Esophagus muscularis mucosa (tissue), 4 donors: ENCODE data around the gene PAIP1. TPM values are rescaled to one million over a fixed set of nuclear protein-coding genes. Genes with fewer than 3 reads are reported as not detected.

Experiments
- DNase-seq: peaks from one replicate; pipeline ENCODE4 v3.0.0-alpha.2; 2017; ENCODE audit errors: extremely low spot score
- H3K27ac ChIP-seq, 4 donors: fragments of 200-600 bp; sonication (generic); replicated peaks in 1 of 4; 1 replicate in 3 of 4; 2 replicates in 1 of 4; pipeline ENCODE4 v1.5.1; 2016 to 2019; ENCODE audit warnings: mild to moderate bottlenecking in 1 of 4
- H3K27me3 ChIP-seq, 4 donors: fragments of 200-600 bp; sonication (generic); one replicate each; pipeline versions ENCODE4 v1.5.1 to v1.6.0; 2016 to 2019
- H3K36me3 ChIP-seq, 4 donors: fragments of 200-600 bp; sonication (generic); one replicate each; pipeline ENCODE4 v1.5.1; 2016 to 2019
- H3K4me1 ChIP-seq, 4 donors: fragments of 200-600 bp; sonication (generic); one replicate each; pipeline ENCODE4 v1.5.1; 2016 to 2019
- H3K4me3 ChIP-seq, 4 donors: fragments of 200-600 bp; sonication (generic); 1 replicate in 2 of 4; 2 replicates in 2 of 4; pipeline ENCODE4 v1.5.1; 2016 to 2019; ENCODE audit warnings: mild to moderate bottlenecking in 4 of 4, moderate library complexity in 1 of 4
- H3K9me3 ChIP-seq, 4 donors: fragments of 200-600 bp; sonication (generic); 1 replicate in 3 of 4; 2 replicates in 1 of 4; pipeline ENCODE4 v1.5.1; 2016 to 2019
- EP300 ChIP-seq: sonication (generic); formaldehyde crosslinking; IDR thresholded peaks from one replicate; pipeline ENCODE4 v1.6.1; 2017; ENCODE audit warnings: antibody characterized with exemption
- POLR2A ChIP-seq: fragments of 450-650 bp; IDR thresholded peaks from one replicate; pipeline ENCODE4 v1.6.1; 2017; ENCODE audit warnings: antibody characterized with exemption, moderate library complexity, mild to moderate bottlenecking, low read depth
- POLR2AphosphoS5 ChIP-seq, 2 donors: sonication (generic); formaldehyde crosslinking; IDR thresholded peaks; one replicate each; pipeline ENCODE4 v1.6.1; 2017; ENCODE audit warnings: antibody characterized with exemption in 2 of 2
- WGBS: methylation state at CpG from one replicate; pipeline ENCODE4 v1.1.5; 2018; 5-methylcytosine and 5-hydroxymethylcytosine counted together
- intact Hi-C: fragments of 100-400 bp; cut with DNase I; formaldehyde crosslinking; loops from one replicate; pipeline ENCODE4 v1.15.1; 2023
- total RNA-seq, 4 donors: library from RNA; depleted of rRNA; stranded (reverse); fragments of >200 nt; gene quantifications; one replicate each; pipeline versions ENCODE4 v1.1.0 to v1.2.1, GENCODE V29; 2016
- TF ChIP-seq, protein P1 (sequence below), 3 experiments: fragments of 200-600 bp in 2 of 3; fragments of 450-650 bp in 1 of 3; sonication (generic) in 2 of 3; IDR thresholded peaks; one replicate each; pipeline ENCODE4 v1.5.1; 2017 to 2019; ENCODE audit warnings: antibody characterized with exemption in 3 of 3, mild to moderate bottlenecking in 2 of 3, moderate library complexity in 1 of 3

Gene PAIP1
- total RNA-seq, 4 donors from 2014 or later, result 81.4 to 135 (median 106) TPM

DNA sequence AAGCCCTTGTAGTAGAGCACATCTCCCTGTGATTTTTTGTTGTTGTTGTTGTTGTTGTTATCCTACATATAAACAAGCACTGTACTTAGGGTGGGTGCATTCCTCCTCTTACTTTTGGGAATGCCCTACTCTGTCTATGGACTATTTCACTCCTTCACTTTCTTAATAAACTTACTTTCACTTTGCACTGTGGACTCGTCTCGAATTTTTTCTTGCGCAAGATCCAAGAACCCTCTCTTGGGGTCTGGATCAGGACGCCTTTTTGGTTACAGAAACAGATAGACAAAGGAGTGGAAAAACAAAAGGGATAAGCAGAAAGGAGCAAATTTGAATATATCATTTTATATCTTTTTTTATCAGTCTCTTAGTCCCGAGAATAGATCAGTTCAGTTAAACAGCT lies 14.4 kb upstream of the PAIP1 start:
- peak overlapping the region; percentile 30 to 46 (median 42) for H3K4me3 ChIP-seq

DNA sequence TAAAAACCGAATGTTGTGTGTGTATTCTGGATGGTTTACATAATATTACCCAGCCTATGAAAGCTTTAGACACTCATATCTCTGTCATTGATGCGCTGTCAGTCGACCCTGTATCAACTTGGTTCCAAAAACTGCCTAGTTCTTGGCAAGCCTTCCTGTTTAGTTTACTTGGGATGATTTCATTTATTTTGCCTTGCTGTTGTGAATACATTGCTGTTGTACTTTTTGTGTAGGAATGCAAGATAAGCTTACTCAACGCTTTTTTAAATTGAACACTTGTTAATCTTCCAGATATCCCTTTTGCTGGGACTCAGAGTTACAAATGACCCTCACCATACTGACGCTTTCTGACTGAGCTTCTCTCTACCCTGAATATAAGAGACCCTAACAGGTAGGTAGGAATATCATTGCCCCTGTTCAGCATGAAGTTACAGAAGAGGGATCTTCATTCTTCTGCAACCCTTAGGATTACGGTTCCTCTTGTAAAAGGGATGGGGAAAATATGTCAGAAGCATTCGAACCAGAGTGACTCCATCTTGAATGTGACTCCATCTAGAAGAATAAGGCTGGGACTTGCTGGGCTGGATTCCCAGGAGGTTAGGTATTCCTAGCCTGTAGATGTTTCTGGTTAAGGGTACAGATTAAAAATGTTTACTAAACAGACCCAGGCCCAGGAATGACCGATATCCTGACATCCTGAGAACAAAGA lies 13.7 kb upstream of the PAIP1 start:
- DNase-seq, result no peak
- no peaks in the 10 kb centered on the region for H3K9me3 ChIP-seq
- peaks cover 20 to 29% (median 24%) of the 10 kb centered on the region in 4 donors for H3K4me1 ChIP-seq
- no peaks in the 10 kb centered on the region for H3K27me3 ChIP-seq
- H3K36me3 ChIP-seq, result peaks cover 0 to 8% (median 3%) of the 10 kb centered on the region in 4 donors
- intact Hi-C loops, result no loop called here
- TF ChIP-seq, protein P1, sequence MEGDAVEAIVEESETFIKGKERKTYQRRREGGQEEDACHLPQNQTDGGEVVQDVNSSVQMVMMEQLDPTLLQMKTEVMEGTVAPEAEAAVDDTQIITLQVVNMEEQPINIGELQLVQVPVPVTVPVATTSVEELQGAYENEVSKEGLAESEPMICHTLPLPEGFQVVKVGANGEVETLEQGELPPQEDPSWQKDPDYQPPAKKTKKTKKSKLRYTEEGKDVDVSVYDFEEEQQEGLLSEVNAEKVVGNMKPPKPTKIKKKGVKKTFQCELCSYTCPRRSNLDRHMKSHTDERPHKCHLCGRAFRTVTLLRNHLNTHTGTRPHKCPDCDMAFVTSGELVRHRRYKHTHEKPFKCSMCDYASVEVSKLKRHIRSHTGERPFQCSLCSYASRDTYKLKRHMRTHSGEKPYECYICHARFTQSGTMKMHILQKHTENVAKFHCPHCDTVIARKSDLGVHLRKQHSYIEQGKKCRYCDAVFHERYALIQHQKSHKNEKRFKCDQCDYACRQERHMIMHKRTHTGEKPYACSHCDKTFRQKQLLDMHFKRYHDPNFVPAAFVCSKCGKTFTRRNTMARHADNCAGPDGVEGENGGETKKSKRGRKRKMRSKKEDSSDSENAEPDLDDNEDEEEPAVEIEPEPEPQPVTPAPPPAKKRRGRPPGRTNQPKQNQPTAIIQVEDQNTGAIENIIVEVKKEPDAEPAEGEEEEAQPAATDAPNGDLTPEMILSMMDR (IDR thresholded peaks at IDR 0.05), result no peak
- TF ChIP-seq EP300 (no peak), POLR2AphosphoS5 (IDR thresholded peaks at IDR 0.05) (no peak), POLR2A (no peak)
- WGBS, result 86% methylated on average over 8 of the region's 8 CpGs
- peak overlapping the region; percentile 69 to 76 (median 74) for H3K27ac ChIP-seq
- peak overlapping the region; percentile 30 to 46 (median 42) for H3K4me3 ChIP-seq

More for the DNA sequence above, 14.4 kb upstream of the PAIP1 start:
- Histone ChIP-seq H3K9me3 (no peaks in the 10 kb centered on the region), H3K4me1 (peaks cover 20 to 29% (median 24%) of the 10 kb centered on the region in 4 donors), H3K27me3 (no peaks in the 10 kb centered on the region), H3K27ac (peak overlapping the region; percentile 69 to 76 (median 74)), H3K36me3 (peaks cover 0 to 9% (median 3%) of the 10 kb centered on the region in 4 donors)
- 32% methylated on average over 5 of the region's 5 CpGs for WGBS
- no peak for DNase-seq
- intact Hi-C loops, result no loop called here
- TF ChIP-seq POLR2A, result no peak
- TF ChIP-seq, protein P1 (IDR thresholded peaks at IDR 0.05), result no peak
- no peak for TF ChIP-seq POLR2AphosphoS5 (IDR thresholded peaks at IDR 0.05)
- TF ChIP-seq EP300, result no peak

DNA sequence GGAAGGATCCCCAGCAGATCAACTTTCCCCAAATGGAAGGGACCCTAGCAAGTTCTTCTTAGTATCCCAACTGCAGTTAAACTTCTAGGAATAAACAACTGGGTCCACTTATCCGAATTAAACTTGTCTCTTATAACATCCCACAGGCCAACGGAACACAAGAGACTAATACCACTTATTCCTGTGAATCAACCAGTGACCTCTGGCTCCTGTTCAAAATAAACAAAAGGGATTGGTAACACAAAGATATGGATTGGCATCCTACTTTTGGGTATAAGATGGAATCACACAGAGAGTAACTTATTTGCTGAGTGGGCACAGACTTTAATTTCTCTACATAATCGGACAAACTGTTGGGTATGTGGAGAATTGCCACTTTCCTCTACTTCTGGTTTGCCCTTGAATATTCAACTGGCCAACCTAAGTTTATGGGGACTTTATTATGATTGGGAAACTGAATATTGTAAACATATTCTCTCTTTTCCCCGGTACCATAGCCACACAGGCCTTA lies 12.4 kb upstream of the PAIP1 start:
- no peaks in the 10 kb centered on the region for H3K9me3 ChIP-seq
- intact Hi-C loops, result no loop called here
- 89% methylated on average over 4 of the region's 4 CpGs for whole genome bisulfite sequencing

DNA sequence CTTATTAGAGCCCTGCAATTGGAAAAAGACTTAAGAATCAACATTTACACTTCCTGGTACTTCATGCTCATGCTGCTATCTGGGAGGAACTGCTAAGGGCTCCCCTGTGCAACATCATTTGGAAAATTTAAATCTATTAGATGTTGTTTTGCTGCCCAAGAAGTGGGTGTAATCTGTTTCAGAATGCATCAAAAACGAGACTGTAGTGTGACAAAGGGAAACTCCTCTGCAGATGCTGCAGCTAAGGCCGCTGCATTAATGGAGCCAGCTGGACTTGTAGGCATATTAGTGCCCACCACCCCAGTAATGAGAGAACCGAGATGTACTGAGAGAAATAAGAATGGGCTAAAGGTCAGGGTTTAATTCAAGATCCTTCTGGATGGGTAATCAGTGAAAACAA lies 11.1 kb upstream of the PAIP1 start:
- H3K4me1 ChIP-seq, result peaks cover 15 to 39% (median 35%) of the 10 kb centered on the region in 4 donors
- no peak for DNase-seq
- H3K27me3 ChIP-seq, result no peaks in the 10 kb centered on the region
- H3K27ac ChIP-seq, result no peak overlapping the region
- WGBS, result 84% methylated on average over 3 of the region's 3 CpGs
- intact Hi-C loops, result no loop called here
- TF ChIP-seq POLR2A, result no peak
- TF ChIP-seq POLR2AphosphoS5 (IDR thresholded peaks at IDR 0.05), result no peak
- TF ChIP-seq, protein P1 (IDR thresholded peaks at IDR 0.05), result no peak
- no peak for TF ChIP-seq EP300
- no peaks in the 10 kb centered on the region for H3K36me3 ChIP-seq
- H3K9me3 ChIP-seq, result no peaks in the 10 kb centered on the region
- no peak overlapping the region for H3K4me3 ChIP-seq

More for the DNA sequence above, 12.4 kb upstream of the PAIP1 start:
- H3K4me1 ChIP-seq, result peaks cover 20 to 29% (median 26%) of the 10 kb centered on the region in 4 donors
- H3K27ac ChIP-seq, result peak overlapping the region in 1 of 4 donors; percentile 75
- H3K4me3 ChIP-seq, result no peak overlapping the region
- TF ChIP-seq POLR2A, result no peak
- no peak for TF ChIP-seq POLR2AphosphoS5 (IDR thresholded peaks at IDR 0.05)
- TF ChIP-seq, protein P1 (IDR thresholded peaks at IDR 0.05), result no peak
- TF ChIP-seq EP300, result no peak
- no peak for DNase-seq
- H3K27me3 ChIP-seq, result no peaks in the 10 kb centered on the region
- H3K36me3 ChIP-seq, result no peaks in the 10 kb centered on the region
